Measurements from ENCODE around the gene FHIT.

The FHIT gene

DNA sequence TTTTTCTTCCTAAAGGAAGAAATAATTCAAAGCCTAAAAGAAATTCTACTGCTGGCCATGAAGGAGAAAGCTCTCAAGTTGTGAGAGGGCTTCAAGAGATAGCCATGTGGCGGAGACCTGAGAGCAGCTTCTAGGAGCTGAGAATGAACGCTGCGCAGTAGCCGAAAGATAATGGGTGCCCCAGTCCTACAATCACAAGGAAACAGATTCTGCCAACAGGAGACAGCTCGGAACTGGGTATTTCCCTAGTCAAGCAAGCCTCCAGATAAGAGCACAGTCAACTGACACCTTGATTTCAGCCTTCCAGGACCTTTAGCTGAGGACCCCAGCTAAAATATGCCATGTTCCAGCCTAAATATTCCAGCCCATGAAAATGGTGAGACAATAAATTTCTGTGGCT lies 824.1 kb downstream of the FHIT start:
- no peak for TF ChIP-seq CTCF (IDR thresholded peaks at IDR 0.05)
- no peak overlapping the region for H3K27ac ChIP-seq
- H3K4me1 ChIP-seq (ENCODE audit: control insufficient read depth in 1 of 2, insufficient read depth in 1 of 2, low read depth in 1 of 2, low read length in 1 of 2): no peaks in the 10 kb centered on the region
- no peaks in the 10 kb centered on the region for H3K9me3 ChIP-seq
- no peaks in the 10 kb centered on the region for H3K27me3 ChIP-seq
- no peak overlapping the region for H3K4me3 ChIP-seq (ENCODE audit: low read depth in 1 of 2, low read length in 1 of 2)
- no peaks in the 10 kb centered on the region for H3K36me3 ChIP-seq

DNA sequence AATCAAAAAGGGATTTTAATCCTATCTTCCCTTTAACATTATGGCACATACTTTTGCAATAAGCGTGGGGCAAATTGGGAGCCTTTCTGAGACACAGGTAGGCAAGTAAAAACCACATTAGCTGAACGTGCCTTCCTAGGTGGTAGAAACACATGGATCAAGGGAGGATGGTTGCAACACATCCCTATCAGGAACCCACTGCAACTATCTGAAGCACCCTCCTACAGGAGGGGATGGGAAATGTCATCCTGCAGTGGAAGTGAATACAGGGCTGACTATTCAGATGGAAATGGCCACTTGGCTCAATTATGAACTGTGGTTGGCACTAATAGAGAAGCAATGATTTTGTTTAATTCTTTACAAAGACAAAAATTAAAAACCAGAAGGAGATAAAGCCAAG lies 826.3 kb downstream of the FHIT start:
- Histone ChIP-seq H3K27me3 (no peaks in the 10 kb centered on the region), H3K4me3 (ENCODE audit: low read depth in 1 of 2, low read length in 1 of 2) (no peak overlapping the region), H3K9me3 (no peaks in the 10 kb centered on the region), H3K27ac (no peak overlapping the region), H3K4me1 (ENCODE audit: control insufficient read depth in 1 of 2, insufficient read depth in 1 of 2, low read depth in 1 of 2, low read length in 1 of 2) (no peaks in the 10 kb centered on the region), H3K36me3 (no peaks in the 10 kb centered on the region)
- no peak for TF ChIP-seq CTCF (IDR thresholded peaks at IDR 0.05)

GRCh38 chr3:60424034-60424433 lies 827.2 kb downstream of the FHIT start:
- H3K27ac ChIP-seq: no peak overlapping the region
- H3K27me3 ChIP-seq: no peaks in the 10 kb centered on the region
- no peak for TF ChIP-seq CTCF (IDR thresholded peaks at IDR 0.05)

DNA sequence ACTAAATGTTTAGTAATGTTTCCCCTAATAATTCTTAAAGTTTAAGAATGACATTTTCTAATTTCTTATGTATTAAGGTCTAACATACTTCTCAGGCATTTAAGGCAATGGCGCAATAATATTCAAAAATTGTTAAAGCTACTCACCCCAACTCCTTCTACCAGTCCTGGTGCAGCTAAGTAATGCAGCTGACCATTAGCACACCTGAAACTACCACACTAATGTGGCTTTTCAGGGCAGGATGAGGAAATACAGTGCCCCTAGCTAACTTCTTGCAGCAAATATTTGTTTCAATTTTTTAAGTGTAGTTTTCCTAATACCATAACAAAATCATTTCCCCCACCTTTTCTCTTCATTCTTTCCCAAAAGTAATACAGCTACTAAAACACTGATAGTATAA lies 827.7 kb downstream of the FHIT start:
- H3K36me3 ChIP-seq: no peaks in the 10 kb centered on the region
- H3K27me3 ChIP-seq: no peaks in the 10 kb centered on the region
- H3K4me3 ChIP-seq (ENCODE audit: low read depth in 1 of 2, low read length in 1 of 2): no peak overlapping the region
- no peak for TF ChIP-seq CTCF (IDR thresholded peaks at IDR 0.05)
- H3K27ac ChIP-seq: no peak overlapping the region
- no peaks in the 10 kb centered on the region for H3K9me3 ChIP-seq
- H3K4me1 ChIP-seq (ENCODE audit: control insufficient read depth in 1 of 2, insufficient read depth in 1 of 2, low read depth in 1 of 2, low read length in 1 of 2): no peaks in the 10 kb centered on the region

More at GRCh38 chr3:60424034-60424433, 827.2 kb downstream of the FHIT start:
- Histone ChIP-seq H3K4me1 (ENCODE audit: control insufficient read depth in 1 of 2, insufficient read depth in 1 of 2, low read depth in 1 of 2, low read length in 1 of 2) (no peaks in the 10 kb centered on the region), H3K4me3 (ENCODE audit: low read depth in 1 of 2, low read length in 1 of 2) (no peak overlapping the region), H3K9me3 (no peaks in the 10 kb centered on the region), H3K36me3 (no peaks in the 10 kb centered on the region)

- TF ChIP-seq CTCF (IDR thresholded peaks at IDR 0.05): no peak
- H3K4me3 ChIP-seq (ENCODE audit: low read depth in 1 of 2, low read length in 1 of 2): no peak overlapping the region
- H3K4me1 ChIP-seq (ENCODE audit: control insufficient read depth in 1 of 2, insufficient read depth in 1 of 2, low read depth in 1 of 2, low read length in 1 of 2): no peaks in the 10 kb centered on the region
- H3K27ac ChIP-seq: no peak overlapping the region
- H3K9me3 ChIP-seq: no peaks in the 10 kb centered on the region
- H3K36me3 ChIP-seq: no peaks in the 10 kb centered on the region
- no peaks in the 10 kb centered on the region for H3K27me3 ChIP-seq
Observed at GRCh38 chr3:60421749-60422446, 829.4 kb downstream of the FHIT start.

All from neutrophil (primary cell).